NCI-H2171 (cell line): ENCODE data around the gene NTSR1.
A peak's percentile ranks its signal among the peaks of the same experiment; 100 is the strongest.

Experiments
- DNase-seq: peaks from one replicate; lab custom pipeline; 2025; lab: John Stamatoyannopoulos, UW

NTSR1 gene

DNA sequence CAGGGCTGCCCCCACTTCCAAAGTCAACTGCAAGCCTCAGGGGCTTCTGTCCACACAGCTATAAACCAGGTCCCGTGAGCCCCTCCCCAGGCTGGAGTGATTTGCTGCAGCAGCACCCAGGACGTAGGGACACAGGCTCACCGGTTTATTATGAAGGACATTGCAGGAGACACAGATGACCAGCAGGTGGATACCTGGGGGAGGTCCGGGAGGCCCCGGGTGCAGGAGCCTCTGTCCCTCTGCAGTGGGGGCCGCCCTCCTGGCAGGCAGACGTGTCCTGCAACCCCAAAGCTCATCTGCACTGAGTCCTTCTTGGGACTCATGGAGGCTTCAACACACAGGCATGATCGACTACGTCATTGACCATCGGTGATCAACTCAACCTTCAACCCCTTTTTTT lies 14.5 kb upstream of the NTSR1 start:
- DNase-seq, result no peak

DNA sequence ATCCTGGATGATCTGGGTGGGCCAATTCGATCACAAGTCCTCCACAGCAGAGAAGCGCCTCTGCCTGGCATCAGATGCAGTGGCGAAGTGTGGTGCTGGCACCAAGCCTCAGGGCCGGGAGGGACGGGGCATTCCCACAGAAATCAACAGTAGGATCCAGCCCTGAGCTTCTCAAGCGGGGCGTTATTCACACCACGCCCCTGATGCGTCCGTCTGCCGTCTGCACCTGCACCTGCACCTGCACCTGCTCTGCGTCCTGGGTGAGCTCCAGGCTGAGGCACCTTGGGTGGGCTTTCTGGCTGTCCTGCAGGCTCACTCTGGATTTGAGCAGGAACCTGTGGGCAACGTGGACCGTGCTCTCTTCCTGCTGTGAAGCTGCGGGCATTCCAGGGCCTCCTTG lies 13.8 kb upstream of the NTSR1 start:
- DNase-seq, result no peak

DNA sequence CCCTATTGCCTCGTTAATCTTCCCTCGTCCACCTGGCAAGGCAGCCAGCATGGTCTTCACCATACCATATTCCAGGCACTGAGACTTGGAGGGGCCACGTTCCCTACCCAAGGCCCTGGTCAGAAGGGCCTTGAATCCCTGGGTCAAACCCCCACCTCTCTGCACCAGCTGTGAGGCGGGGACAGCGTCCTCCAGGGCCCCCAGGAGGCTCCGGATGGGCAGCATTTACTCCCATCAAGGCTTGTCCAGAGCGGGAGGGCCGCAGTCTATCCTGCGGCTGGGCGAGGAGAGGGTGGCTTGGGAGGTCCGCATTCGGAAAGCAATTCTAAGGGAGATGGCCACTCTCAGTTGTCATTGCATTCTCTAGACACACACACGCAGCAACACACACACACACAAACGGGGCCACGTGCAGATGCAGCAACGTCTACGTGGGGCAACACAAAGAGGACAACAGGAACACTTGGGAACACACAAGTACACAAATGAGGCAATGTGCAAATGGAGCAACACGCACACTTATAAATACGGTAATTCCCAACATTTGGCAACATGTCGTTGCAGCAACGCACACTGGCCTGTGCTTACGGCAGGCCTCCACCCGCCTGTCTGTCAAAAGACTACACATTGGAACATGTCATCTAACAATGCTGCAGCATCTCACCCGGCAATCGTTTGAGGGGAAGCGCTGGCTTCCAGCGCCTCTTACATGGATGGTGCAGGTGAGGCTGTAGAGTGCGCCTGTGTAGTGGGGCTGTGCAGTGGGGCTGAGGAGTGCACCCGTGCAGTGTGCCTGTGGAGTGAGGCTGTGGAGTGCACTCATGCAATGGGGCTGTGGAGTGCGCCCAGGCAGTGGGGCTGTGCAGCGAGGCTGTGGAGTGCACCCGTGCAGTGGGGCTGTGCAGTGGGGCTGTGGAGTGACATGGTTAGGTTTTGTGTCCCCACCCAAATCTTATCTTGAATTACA lies 12.9 kb upstream of the NTSR1 start:
- DNase-seq, result no peak

DNA sequence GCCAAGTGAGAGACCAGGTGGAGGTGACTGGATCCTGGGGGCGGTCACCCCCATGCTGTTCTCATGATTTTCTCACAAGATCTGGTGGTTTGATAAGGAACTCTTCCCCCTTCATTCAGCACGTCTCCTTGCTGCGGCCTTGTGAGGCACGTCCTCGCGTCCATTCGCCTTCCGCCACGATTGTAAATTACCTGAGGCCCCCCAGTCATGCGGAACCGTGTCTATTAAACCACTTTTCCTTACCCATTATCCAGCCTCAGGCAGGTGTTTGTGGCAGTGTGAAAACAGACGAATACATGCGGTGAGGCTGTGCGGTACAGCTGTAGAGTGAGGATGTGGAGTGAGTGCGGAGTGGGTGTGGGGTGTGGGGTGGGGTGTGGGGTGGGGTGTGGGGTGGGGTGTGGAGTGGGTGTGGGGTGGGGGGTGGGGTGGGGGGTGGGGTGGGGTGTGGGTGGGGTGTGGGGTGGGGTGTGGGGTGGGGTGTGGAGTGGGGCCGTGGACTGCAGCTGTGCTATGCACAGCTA lies 12.1 kb upstream of the NTSR1 start:
- no peak for DNase-seq

DNA sequence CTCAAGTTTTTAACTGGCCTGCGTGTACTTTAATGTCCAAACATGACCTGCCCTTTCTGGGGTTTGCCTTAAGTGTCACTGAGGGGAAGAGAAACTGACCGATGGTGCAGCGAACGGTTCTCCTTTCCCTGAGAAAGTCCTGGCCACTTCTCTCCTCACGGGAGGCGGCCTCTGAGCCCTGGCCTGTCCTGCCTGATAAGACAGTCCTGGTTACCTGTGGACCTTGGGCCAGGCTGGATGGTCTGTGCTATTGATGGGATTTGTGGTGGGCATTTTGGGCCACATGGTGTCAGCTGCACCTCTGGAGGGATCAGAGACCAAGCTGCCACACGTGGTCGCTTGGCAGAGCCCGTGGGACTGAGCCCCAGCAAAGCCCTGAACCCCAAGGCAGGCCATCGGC lies 11.6 kb upstream of the NTSR1 start:
- no peak for DNase-seq

DNA sequence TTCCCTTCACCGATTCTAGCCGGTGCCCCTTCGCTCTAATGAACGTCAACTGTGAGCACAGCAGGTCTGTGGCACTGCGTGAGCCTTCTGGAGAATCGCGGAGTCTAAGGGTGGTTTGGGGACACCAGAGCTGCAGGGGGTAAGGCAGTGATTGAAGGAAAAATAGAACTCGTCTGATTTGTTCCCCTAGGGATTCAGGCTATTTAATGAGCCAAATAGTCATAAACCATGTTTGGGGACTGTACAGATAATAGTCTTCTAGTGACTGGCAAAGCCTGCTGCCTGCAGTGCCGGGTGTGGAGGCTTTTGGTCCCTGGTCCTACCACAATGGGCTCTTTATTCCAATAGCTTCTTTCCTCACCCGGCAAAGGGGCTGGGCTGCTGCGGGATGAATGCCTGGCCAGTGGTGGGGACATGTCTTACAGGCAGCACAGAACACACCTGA lies 11.1 kb upstream of the NTSR1 start:
- peak; percentile 51 for DNase-seq

DNA sequence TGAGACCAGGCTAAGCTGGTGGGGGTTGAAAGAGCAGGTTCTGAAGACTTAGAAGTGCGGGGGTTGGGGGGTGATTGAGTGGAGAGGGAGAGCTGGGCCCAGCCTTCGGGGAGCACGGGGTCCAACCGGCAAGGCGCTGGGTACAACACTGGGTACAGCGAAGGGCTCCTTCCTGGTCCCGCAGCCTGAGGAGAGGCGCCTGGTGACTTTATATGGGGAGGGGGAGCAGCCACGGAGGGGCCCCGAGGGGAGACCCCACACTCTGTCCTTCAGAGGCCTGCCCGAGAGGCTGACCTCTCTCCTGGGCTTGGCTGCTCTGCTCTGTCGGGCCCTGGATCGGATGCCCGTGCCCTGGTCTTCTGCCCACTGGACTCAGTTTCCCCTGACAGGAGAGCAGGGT lies 10.4 kb upstream of the NTSR1 start:
- no peak for DNase-seq

DNA sequence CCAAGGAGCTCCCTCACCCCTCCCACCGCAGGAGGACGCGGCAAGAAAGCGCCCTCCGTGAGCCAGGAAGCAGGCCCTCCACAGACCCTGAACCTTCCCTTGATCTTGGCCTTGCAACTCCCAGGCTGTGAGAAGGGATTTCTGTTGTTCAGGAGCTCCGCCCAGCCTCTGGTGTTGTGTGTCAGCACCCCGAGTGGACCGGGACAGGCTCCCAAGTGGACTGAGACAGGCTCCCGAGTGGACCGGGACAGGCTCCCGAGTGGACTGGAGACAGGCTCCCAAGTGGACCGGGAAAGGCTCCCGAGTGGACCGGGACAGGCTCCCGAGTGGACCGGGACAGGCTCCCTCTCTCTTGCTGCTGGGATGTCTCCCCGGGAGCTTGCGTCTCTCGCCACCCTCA lies 9.3 kb upstream of the NTSR1 start:
- no peak for DNase-seq

DNA sequence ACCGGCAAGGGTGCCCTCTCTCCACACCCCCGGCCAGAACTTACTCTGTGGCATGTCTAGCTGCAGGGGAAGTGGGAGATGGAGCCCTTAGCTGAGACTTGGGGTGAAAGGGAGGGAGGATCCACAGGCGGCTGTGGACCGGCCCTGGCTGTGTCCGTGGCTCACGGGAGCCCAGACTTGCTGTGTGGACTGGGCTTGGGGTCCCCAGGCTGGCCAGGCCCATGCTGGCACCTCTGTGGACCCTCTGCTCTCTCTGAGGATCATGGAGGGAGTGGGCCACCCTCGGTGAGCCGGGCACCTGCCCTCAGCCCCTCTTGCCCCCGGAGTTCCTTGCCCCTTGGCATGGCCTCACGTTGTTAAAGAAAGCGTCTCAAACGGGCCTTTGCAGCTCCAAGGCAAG lies 8.9 kb upstream of the NTSR1 start:
- DNase-seq, result no peak

DNA sequence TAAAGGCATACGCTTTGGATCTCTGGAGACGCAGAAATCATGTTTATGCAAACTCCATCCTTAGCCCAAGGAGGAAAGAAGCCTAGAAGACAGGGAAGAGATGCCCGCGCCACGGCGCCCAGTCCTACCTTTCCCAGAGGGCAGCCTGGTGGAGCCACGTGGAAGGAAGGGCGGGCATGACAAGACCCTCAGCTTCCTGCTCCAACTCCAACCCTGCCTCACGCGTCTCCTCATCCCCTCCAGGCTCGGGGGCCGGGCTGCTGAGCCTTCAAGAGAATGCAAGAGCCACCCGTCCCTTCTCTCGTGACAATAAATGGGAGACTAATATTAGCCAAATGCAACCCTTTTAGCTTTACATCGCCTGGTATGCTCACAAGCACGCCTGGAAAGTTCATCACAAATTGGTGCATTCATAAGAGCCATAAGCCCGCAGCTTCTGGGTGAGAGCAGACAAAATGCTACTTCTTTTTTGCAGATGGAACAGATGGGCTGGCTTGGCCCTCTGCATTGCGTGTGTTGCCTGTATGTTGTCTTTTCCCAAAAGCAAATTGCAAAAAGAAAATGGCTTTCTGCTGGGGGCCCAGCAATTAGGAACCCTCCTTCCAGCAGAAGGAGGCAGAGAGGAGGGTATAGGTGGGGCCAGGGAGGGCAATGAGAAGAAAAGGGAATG lies 8.2 kb upstream of the NTSR1 start:
- peak; percentile 48 for DNase-seq

DNA sequence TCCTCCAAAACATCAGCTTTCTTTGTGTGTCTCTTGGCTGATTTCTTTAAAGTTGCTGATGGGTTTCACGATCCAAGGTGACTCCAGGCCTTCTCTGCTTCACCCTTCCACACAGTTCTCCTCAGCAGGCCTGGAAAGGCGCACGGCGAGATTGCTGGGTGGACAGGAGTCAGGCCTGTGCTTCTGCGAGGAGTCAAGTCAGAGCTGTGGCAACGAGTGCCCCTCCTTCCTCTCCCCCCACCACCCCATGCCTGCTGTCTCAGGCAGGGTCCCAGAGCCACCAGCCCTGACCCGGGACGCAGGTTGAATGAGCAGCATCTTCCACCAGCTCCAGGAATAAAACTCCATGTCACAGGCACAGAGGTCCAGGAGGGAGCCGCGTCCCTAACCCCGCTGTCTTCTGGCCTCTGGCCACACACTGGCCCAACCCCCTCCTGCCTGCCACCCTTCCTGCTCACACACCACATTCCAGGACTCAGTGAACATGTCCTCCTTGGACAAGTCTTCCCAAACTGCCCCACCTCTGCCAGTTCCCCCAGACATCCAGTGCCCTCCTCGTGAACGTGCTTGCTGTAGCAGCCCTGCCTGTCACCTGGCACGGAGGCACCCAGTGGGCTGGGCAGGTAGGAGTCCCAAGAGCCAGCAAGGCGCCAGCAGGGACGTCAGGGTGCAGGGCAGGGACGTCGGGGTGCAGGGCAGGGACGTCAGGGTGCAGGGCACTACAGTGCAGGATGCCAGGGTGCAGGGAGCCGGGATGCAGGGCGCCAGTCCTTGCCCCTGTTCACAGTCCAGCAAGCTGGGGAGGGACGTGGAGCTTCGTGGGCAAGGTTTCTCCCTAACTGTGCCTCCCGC lies 7.2 kb upstream of the NTSR1 start:
- DNase-seq, result no peak

DNA sequence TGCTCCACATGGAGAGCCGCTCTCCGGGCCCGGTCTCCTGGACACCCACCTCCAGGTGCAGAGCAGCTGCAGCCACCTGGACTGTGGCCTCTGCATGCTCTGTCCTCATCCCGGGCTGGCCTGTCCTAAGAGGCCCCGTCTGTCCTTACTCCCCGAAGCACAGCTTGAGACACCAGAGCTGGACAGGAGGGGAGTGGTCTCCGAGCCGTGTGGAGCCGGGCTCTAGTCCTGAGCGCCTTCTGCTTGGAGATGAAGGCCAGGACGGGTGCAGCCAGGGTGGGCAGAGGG lies 6.7 kb upstream of the NTSR1 start:
- DNase-seq, result no peak

DNA sequence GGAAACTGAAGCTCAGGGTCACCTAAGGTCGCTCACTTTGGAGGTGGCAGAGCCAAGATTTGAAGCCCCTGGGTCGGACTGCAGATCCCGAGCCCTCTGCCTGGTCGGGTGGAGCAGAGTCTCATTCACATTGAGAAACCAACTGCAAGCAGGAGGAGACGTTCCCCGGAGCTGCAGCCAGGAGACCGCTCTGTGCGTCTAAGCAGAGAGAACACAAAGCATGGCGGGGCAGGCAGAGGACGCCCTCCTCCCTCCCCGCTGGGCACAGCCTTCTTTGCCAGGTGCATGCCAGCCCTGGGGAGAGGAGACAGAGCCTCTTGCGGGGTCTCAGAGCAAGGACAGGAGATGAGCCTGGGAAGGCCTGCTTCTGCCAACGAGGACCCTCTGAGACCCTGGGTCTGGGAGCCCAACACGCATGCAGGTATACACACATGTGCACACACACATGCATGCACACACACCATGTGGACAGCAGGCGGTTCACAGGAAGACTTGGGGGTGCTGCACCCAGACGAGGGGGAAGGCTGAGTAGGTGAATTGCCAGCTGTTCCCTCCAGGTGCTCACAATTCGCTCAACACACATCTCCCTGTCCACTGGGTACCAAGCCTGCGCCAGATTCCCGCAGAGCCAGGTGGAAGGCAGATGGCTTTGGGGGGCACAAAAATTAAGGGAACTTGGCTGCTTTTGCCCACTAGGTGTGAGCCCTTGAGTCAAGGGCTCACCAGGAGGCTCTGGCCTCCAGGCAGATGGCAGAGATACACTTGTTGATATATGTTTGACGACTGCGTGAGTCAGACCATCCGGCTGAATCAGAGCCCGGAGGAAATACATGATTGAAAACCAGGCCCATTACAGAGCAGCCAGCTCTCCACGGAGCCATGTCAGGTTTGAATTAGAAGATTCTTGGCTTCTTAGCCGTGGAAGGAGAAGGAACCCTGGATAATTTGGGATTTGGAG lies 5.5 kb upstream of the NTSR1 start:
- peak; percentile 78 for DNase-seq

DNA sequence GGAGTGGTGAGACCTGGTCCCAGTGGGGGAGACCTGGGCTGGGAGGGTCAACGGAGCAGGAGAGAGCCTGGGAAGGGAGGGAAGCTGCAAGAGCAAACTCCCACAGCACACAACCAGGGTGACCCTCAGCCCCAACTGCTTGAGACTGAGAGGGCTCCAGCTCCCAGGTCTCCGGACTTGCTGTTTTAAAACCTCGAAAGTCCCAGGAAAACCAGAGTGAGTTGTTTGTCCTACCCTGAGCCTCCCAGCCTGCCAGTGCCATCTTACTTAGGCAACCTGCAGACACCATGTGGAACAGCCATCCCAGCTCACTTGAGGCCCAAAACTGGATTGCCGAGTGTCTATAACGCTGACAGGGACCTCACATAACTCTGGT lies 4.8 kb upstream of the NTSR1 start:
- no peak for DNase-seq

DNA sequence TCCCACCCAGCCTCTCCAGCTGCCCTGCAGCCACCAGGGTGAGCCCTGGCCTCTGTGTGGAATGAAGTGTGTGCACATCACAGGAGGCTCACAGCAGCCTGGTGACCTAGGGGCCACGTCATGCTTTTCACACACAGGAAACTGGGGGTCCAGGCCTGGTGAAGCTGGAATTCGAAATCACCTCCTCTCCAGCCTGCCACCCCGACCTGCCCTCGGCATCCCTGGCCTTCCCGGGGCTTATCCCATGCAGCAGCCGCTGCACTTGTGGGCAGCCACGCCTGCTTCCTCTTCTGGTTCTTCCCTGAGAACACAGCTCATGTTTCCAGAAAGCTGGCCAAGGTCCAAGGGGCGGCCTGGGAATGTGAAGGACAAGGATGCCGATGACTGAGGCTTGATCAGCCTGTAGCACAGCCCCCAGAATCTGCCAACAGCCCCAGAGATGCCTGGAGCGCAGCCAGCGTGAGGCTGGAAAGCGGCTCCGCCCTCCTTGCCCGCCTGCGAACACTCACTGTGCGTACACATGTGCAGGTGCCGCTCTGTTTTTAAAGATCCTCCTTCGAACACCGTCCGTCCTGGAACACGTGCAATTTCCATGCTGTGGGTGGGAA lies 4.2 kb upstream of the NTSR1 start:
- DNase-seq, result peak; percentile 91

DNA sequence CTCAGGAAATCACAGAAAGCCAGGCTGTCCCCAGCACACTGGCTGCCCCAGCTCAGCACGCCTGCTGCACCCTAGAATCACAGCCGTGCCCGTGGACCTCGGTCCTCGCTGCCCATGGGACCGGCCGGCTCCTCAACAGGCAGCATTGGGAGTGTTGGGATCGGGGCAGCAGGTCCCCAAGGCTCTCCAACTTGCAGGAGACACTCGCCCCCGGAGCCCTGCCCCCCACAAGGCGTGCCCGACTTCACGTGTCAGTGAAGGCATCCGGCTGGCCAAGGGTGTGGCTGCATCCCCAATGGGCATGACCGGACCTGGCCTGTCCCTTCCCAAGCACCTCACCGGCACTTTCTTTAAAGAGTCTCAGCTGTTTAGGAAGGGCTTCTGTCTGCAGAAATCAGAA lies 3.0 kb upstream of the NTSR1 start:
- DNase-seq, result no peak

DNA sequence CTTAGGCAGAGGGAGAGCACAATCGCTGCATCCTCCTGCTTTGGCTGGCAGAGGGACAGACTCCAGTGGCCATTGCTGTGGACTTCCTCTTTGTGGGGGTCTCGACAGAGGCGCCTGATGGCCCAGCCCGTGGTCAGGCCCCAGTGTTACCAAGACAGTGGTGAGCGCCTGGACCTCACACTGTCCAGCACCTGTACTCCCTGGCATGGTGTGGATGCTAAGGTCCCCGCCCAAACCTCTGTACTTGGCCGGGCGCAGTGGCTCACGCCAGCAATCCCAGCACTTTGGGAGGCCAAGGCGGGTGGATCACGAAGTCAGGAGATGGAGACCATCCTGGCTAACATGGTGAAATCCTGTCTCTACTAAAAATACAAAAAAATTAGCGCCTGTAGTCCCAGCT lies 2.3 kb upstream of the NTSR1 start:
- no peak for DNase-seq

DNA sequence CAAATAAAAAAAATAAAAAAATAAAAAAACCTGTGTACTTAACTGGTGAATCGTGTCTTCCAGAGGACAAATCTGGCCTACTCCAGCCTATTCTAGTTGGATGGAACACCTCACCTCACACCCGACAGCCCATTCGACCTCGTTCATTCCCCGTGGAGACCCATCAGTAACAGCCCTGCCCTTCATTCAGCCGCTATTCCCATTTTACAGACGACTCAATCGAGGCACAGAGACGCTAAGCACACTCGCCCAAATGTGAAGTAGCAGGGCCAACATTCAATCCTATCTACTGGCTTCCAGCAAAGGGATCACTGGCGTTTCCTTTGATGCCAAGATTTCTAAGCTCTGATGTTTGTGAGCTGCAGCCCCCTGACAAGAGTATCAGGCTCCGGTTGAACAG lies 1.8 kb upstream of the NTSR1 start:
- DNase-seq, result no peak

DNA sequence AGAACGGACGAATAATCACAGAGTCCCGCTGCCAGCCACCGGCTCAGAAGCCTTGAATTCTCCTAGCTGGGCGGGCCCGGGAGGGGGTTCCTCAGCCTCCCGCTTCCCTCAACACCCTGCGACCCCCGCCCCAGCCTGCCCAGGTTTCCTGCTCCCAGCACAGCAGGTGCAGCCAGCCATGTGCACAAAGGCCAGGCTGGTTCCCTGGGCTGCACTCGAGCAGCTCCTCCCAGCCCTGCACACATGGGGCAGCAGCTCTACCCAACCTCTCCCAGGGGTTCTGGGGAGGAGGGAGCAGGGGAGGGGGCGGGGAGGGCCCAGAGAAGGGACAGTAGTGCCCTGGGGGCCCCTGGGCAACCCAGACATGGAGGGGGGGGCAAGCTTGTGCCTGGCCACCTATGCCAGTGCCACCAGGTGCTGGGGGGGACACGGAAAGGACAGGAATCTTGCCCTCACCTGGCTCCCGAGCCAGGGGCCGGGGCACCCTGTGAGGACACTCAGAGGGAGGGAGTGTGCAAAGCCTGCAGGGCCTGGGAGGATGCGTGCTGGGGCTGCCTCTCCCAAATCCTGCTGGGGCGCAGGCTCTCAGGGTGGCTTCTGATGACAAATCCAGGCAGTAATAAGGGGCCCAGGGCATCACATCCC lies 1.2 kb upstream of the NTSR1 start:
- DNase-seq, result peak; percentile 47

DNA sequence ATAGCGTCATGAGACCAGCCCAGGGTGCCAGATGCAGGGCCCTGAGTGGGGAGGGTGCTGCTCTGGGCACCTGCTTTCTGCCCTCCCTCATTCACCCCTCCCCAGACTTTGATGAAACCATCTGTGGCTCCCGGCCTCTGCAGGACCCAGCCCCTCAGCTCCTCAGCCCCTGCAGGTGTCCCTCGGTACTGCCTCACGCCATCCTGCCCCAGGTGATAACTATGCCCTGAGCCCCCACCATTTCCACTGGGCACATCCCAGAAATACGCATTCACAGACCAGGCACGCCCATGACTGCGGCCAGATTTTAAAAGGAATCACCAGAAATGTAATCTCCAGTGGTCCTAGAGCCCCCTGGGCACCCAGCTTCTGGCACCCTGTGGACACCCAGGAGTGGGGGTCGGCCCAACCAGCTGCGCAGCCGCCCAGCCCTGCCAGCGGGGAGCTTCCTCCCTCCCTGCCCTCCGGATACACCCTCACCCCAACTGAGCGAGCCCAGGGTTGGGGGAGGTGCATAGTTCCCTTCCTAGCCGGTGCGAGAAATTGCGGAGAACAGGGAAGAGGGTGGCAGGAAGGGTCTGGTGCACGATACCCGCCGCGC lies 615 bp upstream of the NTSR1 start:
- peak; percentile 91 for DNase-seq
